CD14-positive monocyte (primary cell): ENCODE measurements around the gene TSPEAR. TPM values are rescaled to one million over a fixed set of nuclear protein-coding genes. Genes with fewer than 3 reads are reported as not detected.
A peak's percentile ranks its signal among the peaks of the same experiment; 100 is the strongest.

Source experiments
- DNase-seq, 3 donors: peaks; one replicate each; pipeline ENCODE4 v3.0.0-alpha.2; 2011 to 2022
- H2AFZ ChIP-seq: 2 replicates; pipeline ENCODE4 v1.6.0; 2012; ENCODE audit warnings: mild to moderate bottlenecking, low read depth, low read length, inconsistent platforms; ENCODE audit not compliant: insufficient read depth, poor library complexity, severe bottlenecking
- H3K27ac ChIP-seq, 2 donors: 1 replicate in 1 of 2; 2 replicates in 1 of 2; pipeline ENCODE4 v1.5.1; 2012 to 2013; ENCODE audit warnings: low read length in 2 of 2, control low read depth in 1 of 2, inconsistent platforms in 1 of 2, low read depth in 1 of 2, mild to moderate bottlenecking in 1 of 2
- H3K27me3 ChIP-seq, 2 donors: one replicate each; pipeline versions ENCODE4 v1.6.0 to v1.6.1; 2011 to 2013; ENCODE audit warnings: low read length in 2 of 2; ENCODE audit not compliant: control insufficient read depth in 2 of 2, insufficient read depth in 2 of 2
- H3K36me3 ChIP-seq, 2 donors: replicated peaks in 1 of 2; 1 replicate in 1 of 2; 2 replicates in 1 of 2; pipeline versions ENCODE4 v1.5.1 to v1.6.1; 2012 to 2013; ENCODE audit warnings: low read length in 2 of 2, control low read depth in 1 of 2, inconsistent platforms in 1 of 2, mild to moderate bottlenecking in 1 of 2; ENCODE audit not compliant: insufficient read depth in 2 of 2, control insufficient read depth in 1 of 2
- H3K4me1 ChIP-seq, 2 donors: 1 replicate in 1 of 2; 2 replicates in 1 of 2; pipeline versions ENCODE4 v1.5.1 to v1.6.1; 2012 to 2013; ENCODE audit warnings: low read length in 2 of 2, control low read depth in 1 of 2, inconsistent platforms in 1 of 2, mild to moderate bottlenecking in 1 of 2, moderate library complexity in 1 of 2; ENCODE audit not compliant: insufficient read depth in 2 of 2, control insufficient read depth in 1 of 2
- H3K4me2 ChIP-seq: replicated peaks from 2 replicates; pipeline ENCODE3; 2012; ENCODE audit warnings: low read length, moderate library complexity, mild to moderate bottlenecking; ENCODE audit not compliant: poor library complexity, severe bottlenecking; ENCODE audit errors: extremely low read depth
- H3K4me3 ChIP-seq, 3 experiments: fragments of 200-600 bp in 1 of 3; sonication (generic) in 1 of 3; replicated peaks in 1 of 3; 1 replicate in 2 of 3; 2 replicates in 1 of 3; pipeline ENCODE4 v1.5.1; 2011 to 2013; ENCODE audit warnings: low read length in 3 of 3, mild to moderate bottlenecking in 3 of 3, control low read depth in 2 of 3, low read depth in 2 of 3, inconsistent platforms in 1 of 3, moderate library complexity in 1 of 3
- H3K79me2 ChIP-seq: 2 replicates; pipeline ENCODE4 v1.6.0; 2012; ENCODE audit warnings: mild to moderate bottlenecking, control low read depth, inconsistent platforms, low read length, moderate library complexity; ENCODE audit not compliant: insufficient read depth
- H3K9ac ChIP-seq: 2 replicates; pipeline ENCODE4 v1.6.0; 2017; ENCODE audit warnings: low read length, mild to moderate bottlenecking; ENCODE audit not compliant: insufficient read depth, poor library complexity, severe bottlenecking
- H3K9me3 ChIP-seq, 2 donors: replicated peaks in 1 of 2; 1 replicate in 1 of 2; 2 replicates in 1 of 2; pipeline versions ENCODE4 v1.5.1 to v1.6.1; 2012 to 2013; ENCODE audit warnings: low read length in 2 of 2, control low read depth in 1 of 2; ENCODE audit not compliant: control insufficient read depth in 1 of 2, insufficient read depth in 1 of 2
- H4K20me1 ChIP-seq: 2 replicates; pipeline ENCODE4 v1.6.0; 2012; ENCODE audit warnings: mild to moderate bottlenecking, low read length, control low read depth, moderate library complexity; ENCODE audit not compliant: insufficient read depth
- H3K27ac Mint-ChIP-seq, 7 donors: one replicate each; pipeline ENCODE4 v1.8.0; 2020; ENCODE audit warnings: mild to moderate bottlenecking in 7 of 7, mixed read lengths in 7 of 7, moderate library complexity in 6 of 7, inconsistent platforms in 2 of 7
- H3K27me3 Mint-ChIP-seq, 3 donors: one replicate each; pipeline ENCODE4 v1.8.0; 2021 to 2022; ENCODE audit warnings: low read depth in 3 of 3, mild to moderate bottlenecking in 3 of 3, mixed read lengths in 3 of 3, moderate library complexity in 3 of 3, inconsistent platforms in 1 of 3
- H3K36me3 Mint-ChIP-seq, 2 donors: one replicate each; pipeline ENCODE4 v1.8.0; 2020; ENCODE audit warnings: mixed read lengths in 2 of 2, inconsistent platforms in 1 of 2, mild to moderate bottlenecking in 1 of 2
- H3K4me1 Mint-ChIP-seq: one replicate; pipeline ENCODE4 v1.8.0; 2020; ENCODE audit warnings: mild to moderate bottlenecking, mixed read lengths
- H3K4me3 Mint-ChIP-seq, 2 donors: one replicate each; pipeline ENCODE4 v1.8.0; 2020; ENCODE audit warnings: mild to moderate bottlenecking in 2 of 2, mixed read lengths in 2 of 2, moderate library complexity in 1 of 2
- H3K9me3 Mint-ChIP-seq, 7 donors: one replicate each; pipeline ENCODE4 v1.8.0; 2020 to 2022; ENCODE audit warnings: mixed read lengths in 7 of 7, mild to moderate bottlenecking in 6 of 7, moderate library complexity in 6 of 7, inconsistent platforms in 2 of 7
- WGBS: methylation state at CpG from one replicate; pipeline ENCODE4 v1.1.5; 2013; ENCODE audit warnings: missing lambda C conversion rate; ENCODE audit not compliant: insufficient coverage; 5-methylcytosine and 5-hydroxymethylcytosine counted together
- intact Hi-C, 2 donors: fragments of 100-400 bp; cut with micrococcal nuclease; formaldehyde crosslinking; loops; one replicate each; pipeline versions ENCODE4 v1.15.0 to v1.15.1; 2023
- polyA plus RNA-seq, 3 donors: library from polyadenylated mRNA; depleted of rRNA in 1 of 3; unstranded in 2 of 3; stranded (reverse) in 1 of 3; fragments of 300-500 nt in 2 of 3; fragments of >200 nt in 1 of 3; fragmentation: Illumina TruSeq in 2 of 3; gene quantifications; 1 replicate in 2 of 3; 2 replicates in 1 of 3; pipeline ENCODE4 v1.2.3, GENCODE V29; 2012 to 2021
- TF ChIP-seq, protein P1 (sequence below): fragments of 200-600 bp; IDR thresholded peaks from one replicate; pipeline ENCODE4 v1.8.0; 2022; ENCODE audit warnings: antibody characterized with exemption, mild to moderate bottlenecking

Gene TSPEAR
- polyA plus RNA-seq, 3 donors = not detected

DNA sequence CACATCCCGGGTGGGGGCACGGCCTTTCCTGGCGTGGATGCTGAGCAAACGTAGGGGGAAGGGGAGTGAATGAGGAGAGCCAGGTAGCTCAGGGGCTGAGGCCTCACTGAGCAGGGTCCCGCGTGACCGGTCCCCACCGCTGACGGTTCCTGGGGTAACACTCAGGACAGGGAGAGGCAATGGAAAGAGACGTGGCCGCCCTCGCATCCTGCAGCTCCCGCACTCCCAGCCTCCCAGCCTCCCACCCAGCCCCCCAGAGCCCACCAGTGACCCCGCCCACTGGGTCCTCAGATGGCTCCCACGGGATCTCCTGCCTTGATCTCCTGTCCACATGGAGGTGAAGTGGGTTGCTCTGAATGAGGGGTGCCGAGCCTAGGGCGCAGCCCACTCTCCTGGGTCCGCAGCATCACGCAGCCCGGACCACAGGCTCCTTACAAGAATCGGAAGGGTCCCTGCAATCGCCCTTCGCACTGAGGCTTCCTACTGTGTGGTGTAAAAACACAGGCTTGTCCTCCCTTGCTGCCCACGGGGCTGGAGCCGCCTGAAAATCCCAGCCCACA, 2.4 kb downstream of the TSPEAR start:
- Histone ChIP-seq H3K4me2 (no peak overlapping the region), H3K79me2 (no peaks in the 10 kb centered on the region), H3K36me3 (no peaks in the 10 kb centered on the region), H3K27me3 (peaks cover 69 to 92% of the 10 kb centered on the region in 2 donors), H3K27ac (no peak overlapping the region), H3K9me3 (peaks cover 7 to 50% of the 10 kb centered on the region in 2 donors), H3K4me3 (no peak overlapping the region), H3K9ac (no peak overlapping the region), H3K4me1 (no peaks in the 10 kb centered on the region), H4K20me1 (no peaks in the 10 kb centered on the region), H2AFZ (no peak overlapping the region)
- WGBS = 5% methylated on average over 18 of the region's 25 CpGs
- TF ChIP-seq, protein P1, sequence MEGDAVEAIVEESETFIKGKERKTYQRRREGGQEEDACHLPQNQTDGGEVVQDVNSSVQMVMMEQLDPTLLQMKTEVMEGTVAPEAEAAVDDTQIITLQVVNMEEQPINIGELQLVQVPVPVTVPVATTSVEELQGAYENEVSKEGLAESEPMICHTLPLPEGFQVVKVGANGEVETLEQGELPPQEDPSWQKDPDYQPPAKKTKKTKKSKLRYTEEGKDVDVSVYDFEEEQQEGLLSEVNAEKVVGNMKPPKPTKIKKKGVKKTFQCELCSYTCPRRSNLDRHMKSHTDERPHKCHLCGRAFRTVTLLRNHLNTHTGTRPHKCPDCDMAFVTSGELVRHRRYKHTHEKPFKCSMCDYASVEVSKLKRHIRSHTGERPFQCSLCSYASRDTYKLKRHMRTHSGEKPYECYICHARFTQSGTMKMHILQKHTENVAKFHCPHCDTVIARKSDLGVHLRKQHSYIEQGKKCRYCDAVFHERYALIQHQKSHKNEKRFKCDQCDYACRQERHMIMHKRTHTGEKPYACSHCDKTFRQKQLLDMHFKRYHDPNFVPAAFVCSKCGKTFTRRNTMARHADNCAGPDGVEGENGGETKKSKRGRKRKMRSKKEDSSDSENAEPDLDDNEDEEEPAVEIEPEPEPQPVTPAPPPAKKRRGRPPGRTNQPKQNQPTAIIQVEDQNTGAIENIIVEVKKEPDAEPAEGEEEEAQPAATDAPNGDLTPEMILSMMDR = no peak
- H3K4me3 Mint-ChIP-seq = peak overlapping the region in 1 of 2 donors; percentile 80
- peaks cover 1% of the 10 kb centered on the region for H3K4me1 Mint-ChIP-seq
- H3K9me3 Mint-ChIP-seq = peaks cover 8 to 48% (median 23%) of the 10 kb centered on the region in 7 donors
- H3K36me3 Mint-ChIP-seq = peaks cover 0 to 12% of the 10 kb centered on the region in 2 donors
- no peak for DNase-seq
- no peak overlapping the region for H3K27ac Mint-ChIP-seq
- peaks cover 94 to 100% (median 98%) of the 10 kb centered on the region in 3 donors for H3K27me3 Mint-ChIP-seq
- intact Hi-C loops = no loop called here

DNA sequence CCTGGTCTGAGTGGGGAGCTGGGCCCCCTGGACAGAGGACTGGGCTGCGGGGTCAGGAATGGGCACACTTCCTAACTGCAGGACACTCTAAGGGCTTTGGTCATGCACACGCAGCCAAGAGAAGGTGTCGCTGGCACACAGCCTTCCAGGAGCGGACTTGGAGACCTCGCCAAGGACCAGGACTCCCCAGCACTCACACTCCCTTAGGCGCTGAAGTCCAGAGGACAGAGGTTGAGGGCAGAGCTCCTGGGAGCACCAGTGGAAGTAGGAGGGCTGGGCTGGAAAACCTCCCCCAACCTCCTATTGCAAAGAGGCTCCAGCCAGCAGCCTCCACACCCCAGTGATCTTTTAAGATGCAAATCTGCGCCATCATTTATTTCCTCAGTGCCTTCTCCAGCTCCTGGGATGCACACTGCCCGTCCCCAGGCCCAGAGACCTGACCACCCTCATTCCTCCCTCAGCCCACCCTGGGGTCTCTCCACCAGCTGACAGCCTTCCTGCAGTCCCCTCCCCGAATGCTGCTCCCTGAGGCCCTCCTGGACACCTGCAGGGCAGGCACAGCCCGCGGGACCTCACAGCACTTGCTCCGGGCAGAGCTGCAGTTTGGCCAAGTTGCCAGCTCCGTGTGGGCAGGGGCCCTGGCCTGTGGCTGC, 3.0 kb downstream of the TSPEAR start:
- Histone ChIP-seq H3K4me1 (no peaks in the 10 kb centered on the region), H3K36me3 (no peaks in the 10 kb centered on the region), H4K20me1 (no peaks in the 10 kb centered on the region), H3K79me2 (no peaks in the 10 kb centered on the region), H2AFZ (no peak overlapping the region), H3K9me3 (peaks cover 7 to 44% of the 10 kb centered on the region in 2 donors), H3K9ac (no peak overlapping the region), H3K27ac (no peak overlapping the region), H3K27me3 (peaks cover 65 to 92% of the 10 kb centered on the region in 2 donors), H3K4me2 (no peak overlapping the region), H3K4me3 (no peak overlapping the region)
- Mint-ChIP-seq H3K36me3 (peaks cover 0 to 12% of the 10 kb centered on the region in 2 donors), H3K27me3 (peaks cover 88 to 100% (median 96%) of the 10 kb centered on the region in 3 donors), H3K9me3 (peaks cover 8 to 47% (median 23%) of the 10 kb centered on the region in 7 donors), H3K4me3 (peak overlapping the region in 1 of 2 donors; percentile 80), H3K27ac (no peak overlapping the region), H3K4me1 (peaks cover 1% of the 10 kb centered on the region)
- TF ChIP-seq, protein P1 = no peak
- 1% methylated on average over 7 of the region's 13 CpGs for WGBS
- DNase-seq = no peak
- intact Hi-C loops = no loop called here
